ENCODE results near the gene THOC5. TPM values are rescaled to one million over a fixed set of nuclear protein-coding genes. Genes with fewer than 3 reads are reported as not detected.
A peak's percentile ranks its signal among the peaks of the same experiment; 100 is the strongest.

Gene THOC5
- total RNA-seq, 2 donors from 2014 or later = 51.4 to 65.9 TPM

DNA sequence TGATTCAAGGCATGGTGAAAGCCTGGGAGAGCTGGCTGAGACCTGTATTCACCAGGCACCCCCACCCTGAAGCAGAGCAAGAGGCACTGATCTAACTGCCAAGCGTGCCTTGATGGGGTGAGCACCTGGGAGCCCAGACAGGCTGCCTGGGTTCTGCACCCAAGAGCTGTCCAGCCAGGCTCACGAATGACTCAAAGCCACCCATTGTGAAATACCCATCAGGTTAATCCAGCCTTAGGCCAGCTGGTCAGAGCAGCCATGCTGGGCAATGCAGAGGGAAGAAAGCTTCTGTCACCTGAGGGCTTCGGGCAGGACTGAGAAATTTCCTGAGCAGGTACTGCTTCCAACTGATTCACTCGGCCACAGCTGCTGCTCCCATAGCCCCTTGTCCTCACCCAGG, 22.1 kb downstream of the THOC5 start:
- H3K27me3 Mint-ChIP-seq = no peaks in the 10 kb centered on the region
- H3K27ac Mint-ChIP-seq = no peak overlapping the region
- H3K4me3 Mint-ChIP-seq = no peak overlapping the region
- ATAC-seq (replicated peaks) = no peak
- peaks cover 99% of the 10 kb centered on the region for H3K36me3 Mint-ChIP-seq (ENCODE audit: low read depth)
- H3K4me1 Mint-ChIP-seq = no peaks in the 10 kb centered on the region
- H3K9me3 Mint-ChIP-seq = no peaks in the 10 kb centered on the region

DNA sequence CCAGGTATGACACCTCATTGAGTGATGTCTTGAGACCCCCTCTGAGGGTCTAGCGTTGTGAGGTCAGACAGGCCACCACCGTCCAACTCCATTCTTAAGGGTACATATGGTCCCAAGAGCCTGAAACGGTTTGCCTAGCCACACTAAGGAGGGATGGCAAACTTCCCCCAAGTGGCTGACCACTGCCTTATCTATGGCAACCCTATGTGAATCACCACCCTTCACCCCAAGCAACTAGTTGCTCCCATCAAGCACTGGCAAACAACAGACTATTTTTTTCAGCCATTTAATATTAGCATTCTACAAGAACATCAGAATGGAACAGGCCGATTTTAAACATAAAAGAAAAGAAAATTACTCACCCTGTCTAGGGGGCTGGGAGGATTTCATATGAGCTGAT, 22.8 kb downstream of the THOC5 start:
- Mint-ChIP-seq H3K4me1 (no peaks in the 10 kb centered on the region), H3K27me3 (no peaks in the 10 kb centered on the region), H3K9me3 (no peaks in the 10 kb centered on the region), H3K4me3 (no peak overlapping the region), H3K36me3 (ENCODE audit: low read depth) (peaks cover 99% of the 10 kb centered on the region), H3K27ac (no peak overlapping the region)
- ATAC-seq (replicated peaks) = no peak

DNA sequence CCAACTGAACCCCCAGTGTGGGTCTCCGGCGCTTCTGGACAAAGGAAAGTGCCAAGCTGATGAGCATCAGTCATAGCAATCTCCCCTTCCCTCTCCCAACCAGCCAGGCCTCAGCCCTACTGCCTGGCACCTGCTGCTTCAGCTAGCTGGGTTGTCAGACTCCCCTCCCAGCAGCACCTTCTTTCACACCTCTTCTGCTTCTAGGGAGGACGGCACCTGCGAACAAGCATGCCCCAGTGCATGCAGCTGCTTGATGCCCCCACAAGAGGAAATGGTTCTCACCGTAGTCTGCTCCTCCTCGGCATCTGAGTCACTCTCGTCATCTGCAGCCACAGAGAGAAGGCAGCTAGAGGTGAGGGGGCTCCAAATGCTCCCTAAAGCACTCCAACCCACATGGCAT, 25.4 kb downstream of the THOC5 start:
- ATAC-seq (replicated peaks) = no peak
- no peaks in the 10 kb centered on the region for H3K27me3 Mint-ChIP-seq
- no peaks in the 10 kb centered on the region for H3K4me1 Mint-ChIP-seq
- no peak overlapping the region for H3K27ac Mint-ChIP-seq
- peaks cover 99% of the 10 kb centered on the region for H3K36me3 Mint-ChIP-seq (ENCODE audit: low read depth)
- H3K4me3 Mint-ChIP-seq = no peak overlapping the region
- no peaks in the 10 kb centered on the region for H3K9me3 Mint-ChIP-seq

DNA sequence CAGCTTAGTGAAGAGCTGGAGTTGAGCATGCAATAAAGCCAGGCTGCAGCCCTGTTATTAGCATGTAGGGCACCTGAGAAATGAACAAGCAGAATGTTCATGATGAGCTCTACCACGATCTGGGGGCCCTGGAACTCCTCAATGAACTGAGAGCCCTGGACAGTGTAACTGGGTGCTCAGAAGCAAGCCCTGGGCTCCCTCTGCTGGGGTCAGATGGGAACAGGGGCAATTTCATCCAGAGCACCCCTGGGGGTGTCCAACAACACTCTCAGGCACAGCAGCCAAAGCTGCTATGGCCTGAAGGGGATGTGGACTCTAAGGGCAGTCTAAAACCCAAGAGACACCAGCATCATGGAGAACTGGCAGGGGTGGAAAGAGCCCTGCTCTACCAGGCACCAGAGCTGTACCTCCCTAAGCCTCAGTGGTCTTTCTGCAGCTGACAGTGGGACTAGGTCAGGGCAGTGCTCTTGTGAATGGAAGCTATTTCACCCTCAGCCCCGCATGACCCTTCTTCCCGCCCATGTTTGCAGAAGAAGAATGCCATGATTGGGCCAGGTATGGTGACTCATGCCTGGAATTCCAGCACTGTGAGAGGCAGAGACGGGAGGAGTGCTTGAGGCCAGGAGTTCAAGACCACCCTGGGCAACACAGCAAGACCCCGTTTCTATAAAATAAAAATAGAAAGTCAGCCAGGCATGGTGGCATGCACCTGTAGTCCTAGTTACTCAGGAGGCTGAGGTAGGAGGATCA, 28.9 kb downstream of the THOC5 start:
- no peaks in the 10 kb centered on the region for H3K4me1 Mint-ChIP-seq
- ATAC-seq (replicated peaks) = no peak
- H3K4me3 Mint-ChIP-seq = no peak overlapping the region
- peaks cover 99% of the 10 kb centered on the region for H3K36me3 Mint-ChIP-seq (ENCODE audit: low read depth)
- H3K9me3 Mint-ChIP-seq = no peaks in the 10 kb centered on the region
- no peaks in the 10 kb centered on the region for H3K27me3 Mint-ChIP-seq
- H3K27ac Mint-ChIP-seq = peak overlapping the region; percentile 17

DNA sequence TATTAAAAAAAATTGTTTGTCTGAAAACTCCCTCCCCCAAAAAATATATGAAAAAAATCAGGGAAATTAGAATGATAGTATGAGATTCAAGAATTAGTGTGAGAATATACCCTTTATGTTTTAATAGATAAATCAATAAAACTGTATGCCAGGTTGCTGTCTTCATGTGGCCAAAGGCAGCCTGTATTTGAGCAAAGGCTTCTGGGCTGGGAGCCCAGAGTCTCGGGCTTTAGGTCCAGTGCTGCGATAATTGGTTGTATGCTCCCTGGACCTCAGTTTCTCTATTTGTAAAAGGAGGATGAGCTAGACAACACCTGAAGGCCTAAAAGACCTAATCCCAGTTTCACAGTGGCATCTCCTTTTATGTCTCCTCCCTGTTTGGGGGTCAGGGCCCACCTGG, 29.8 kb downstream of the THOC5 start:
- no peaks in the 10 kb centered on the region for H3K9me3 Mint-ChIP-seq
- peaks cover 100% of the 10 kb centered on the region for H3K36me3 Mint-ChIP-seq (ENCODE audit: low read depth)
- H3K4me3 Mint-ChIP-seq = no peak overlapping the region
- no peaks in the 10 kb centered on the region for H3K27me3 Mint-ChIP-seq
- H3K27ac Mint-ChIP-seq = peak overlapping the region; percentile 17
- no peaks in the 10 kb centered on the region for H3K4me1 Mint-ChIP-seq
- ATAC-seq (replicated peaks) = no peak

DNA sequence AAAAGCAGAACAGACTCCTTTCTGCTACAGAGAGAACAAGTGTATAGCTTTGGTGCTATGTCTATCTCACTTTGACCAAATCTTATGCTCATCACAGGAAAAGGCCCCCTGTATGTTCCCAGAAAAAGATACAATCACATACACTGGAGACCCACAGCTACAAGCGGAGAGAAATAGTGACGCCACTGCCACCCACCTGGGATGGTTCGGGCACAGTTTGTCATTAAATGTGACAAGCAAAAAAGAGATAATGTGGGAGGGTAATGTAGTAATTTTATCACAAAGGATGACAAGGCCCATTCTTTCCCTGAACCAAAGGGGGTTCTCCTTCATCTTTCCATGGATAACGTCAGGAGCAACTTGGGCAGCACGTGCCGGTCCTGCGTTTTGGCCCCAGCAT, 32.0 kb downstream of the THOC5 start:
- no peak for ATAC-seq (replicated peaks)
- Mint-ChIP-seq H3K9me3 (no peaks in the 10 kb centered on the region), H3K4me3 (no peak overlapping the region), H3K4me1 (no peaks in the 10 kb centered on the region), H3K27me3 (no peaks in the 10 kb centered on the region), H3K27ac (no peak overlapping the region), H3K36me3 (ENCODE audit: low read depth) (peaks cover 100% of the 10 kb centered on the region)

DNA sequence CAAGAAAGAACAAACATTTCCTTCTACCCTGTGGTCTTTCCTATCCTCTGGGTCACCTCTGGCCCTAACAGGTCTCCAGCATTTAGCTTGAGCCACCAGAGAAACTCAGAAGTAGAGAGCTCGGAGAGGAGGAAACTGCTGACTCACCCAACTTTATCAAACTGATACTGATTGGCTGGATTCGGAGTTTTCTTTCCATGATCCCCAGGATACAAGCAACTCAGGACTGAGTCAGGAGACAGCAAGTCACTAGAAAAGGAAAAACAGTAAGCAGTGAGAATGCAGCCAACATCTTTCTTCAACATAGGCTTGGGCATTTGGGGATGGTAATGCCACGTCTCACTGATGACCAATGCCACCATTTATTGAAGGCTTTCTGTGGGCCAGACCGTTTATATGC, 32.7 kb downstream of the THOC5 start:
- Mint-ChIP-seq H3K36me3 (ENCODE audit: low read depth) (peaks cover 100% of the 10 kb centered on the region), H3K9me3 (no peaks in the 10 kb centered on the region), H3K27me3 (no peaks in the 10 kb centered on the region), H3K4me3 (no peak overlapping the region), H3K27ac (no peak overlapping the region), H3K4me1 (no peaks in the 10 kb centered on the region)
- no peak for ATAC-seq (replicated peaks)

DNA sequence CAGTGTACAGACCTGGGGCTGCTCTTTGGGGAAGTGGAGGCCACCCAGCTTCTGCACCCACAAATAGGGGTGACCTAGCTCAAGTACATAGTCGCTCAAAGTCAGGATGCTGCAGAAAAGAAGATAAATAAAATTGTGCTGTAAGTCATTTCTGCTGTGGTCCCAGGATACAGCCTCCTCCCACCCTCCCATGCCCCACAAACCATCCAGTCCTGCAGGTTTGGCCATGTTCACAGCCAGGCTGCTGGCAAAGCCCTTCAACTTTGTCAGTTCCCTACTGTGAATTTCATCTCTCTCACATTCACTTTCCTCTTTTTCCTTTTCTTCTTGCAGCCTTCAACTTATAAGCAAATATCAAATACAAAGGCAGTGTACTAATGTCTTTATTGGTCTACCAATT, 33.6 kb downstream of the THOC5 start:
- H3K27ac Mint-ChIP-seq = no peak overlapping the region
- H3K27me3 Mint-ChIP-seq = no peaks in the 10 kb centered on the region
- no peak overlapping the region for H3K4me3 Mint-ChIP-seq
- H3K36me3 Mint-ChIP-seq (ENCODE audit: low read depth) = peaks cover 100% of the 10 kb centered on the region
- no peak for ATAC-seq (replicated peaks)
- no peaks in the 10 kb centered on the region for H3K9me3 Mint-ChIP-seq
- H3K4me1 Mint-ChIP-seq = no peaks in the 10 kb centered on the region

DNA sequence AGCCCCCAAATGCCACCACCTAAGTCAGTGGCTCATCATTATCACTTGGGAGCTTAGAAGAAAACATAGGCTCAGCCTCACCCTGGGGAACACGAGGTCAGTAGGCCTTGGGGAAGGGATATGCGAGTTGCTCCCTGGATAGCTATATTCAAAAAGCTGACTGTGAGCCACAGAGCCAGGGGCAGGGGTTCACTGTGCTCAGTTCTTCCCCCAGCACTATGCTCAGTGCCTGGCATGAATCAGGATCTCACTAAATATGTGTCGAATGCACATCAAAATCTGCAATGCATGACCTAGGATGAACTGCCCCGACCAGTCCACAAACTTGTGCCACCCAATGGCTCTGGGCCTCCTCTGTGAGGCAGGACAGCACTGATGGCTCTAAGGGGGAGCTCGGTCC, 35.1 kb downstream of the THOC5 start:
- H3K36me3 Mint-ChIP-seq (ENCODE audit: low read depth) = peaks cover 100% of the 10 kb centered on the region
- H3K4me1 Mint-ChIP-seq = no peaks in the 10 kb centered on the region
- no peaks in the 10 kb centered on the region for H3K27me3 Mint-ChIP-seq
- H3K27ac Mint-ChIP-seq = no peak overlapping the region
- no peaks in the 10 kb centered on the region for H3K9me3 Mint-ChIP-seq
- ATAC-seq (replicated peaks) = no peak
- H3K4me3 Mint-ChIP-seq = no peak overlapping the region

DNA sequence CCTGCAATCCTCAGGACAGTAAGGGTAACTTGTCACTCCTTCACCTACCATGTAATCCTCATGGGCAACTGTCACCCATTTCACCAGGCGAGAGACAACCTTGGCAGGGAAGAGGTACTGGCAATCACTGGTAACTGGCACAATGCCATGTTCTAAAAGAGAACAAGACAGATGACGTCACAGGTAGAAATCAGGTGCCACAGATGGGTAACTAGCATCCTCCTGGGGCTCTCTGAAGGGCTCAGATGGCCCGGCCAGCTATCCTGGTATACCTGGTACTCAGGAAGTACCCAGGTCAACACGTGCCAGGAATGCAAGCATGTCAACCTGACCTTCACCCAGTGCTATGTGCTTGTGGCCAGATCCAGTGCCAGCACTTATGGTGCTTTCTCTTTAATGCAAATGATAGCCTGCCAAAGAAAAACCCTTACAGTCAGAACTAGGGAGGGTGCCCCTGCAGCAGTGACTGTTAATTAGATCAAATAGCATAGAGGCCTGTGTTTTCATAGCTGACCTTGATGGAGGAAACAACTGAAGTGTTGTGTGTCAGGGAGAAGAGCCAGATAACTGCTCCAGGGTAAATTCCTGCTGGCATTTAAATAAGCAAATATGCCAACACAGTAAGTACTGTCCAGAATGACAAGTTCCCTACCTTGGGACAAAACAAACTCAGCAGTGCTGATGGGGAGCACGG, 36.2 kb downstream of the THOC5 start:
- Mint-ChIP-seq H3K27ac (no peak overlapping the region), H3K36me3 (ENCODE audit: low read depth) (peaks cover 100% of the 10 kb centered on the region), H3K4me1 (no peaks in the 10 kb centered on the region), H3K4me3 (no peak overlapping the region), H3K9me3 (no peaks in the 10 kb centered on the region), H3K27me3 (no peaks in the 10 kb centered on the region)
- ATAC-seq (replicated peaks) = no peak

DNA sequence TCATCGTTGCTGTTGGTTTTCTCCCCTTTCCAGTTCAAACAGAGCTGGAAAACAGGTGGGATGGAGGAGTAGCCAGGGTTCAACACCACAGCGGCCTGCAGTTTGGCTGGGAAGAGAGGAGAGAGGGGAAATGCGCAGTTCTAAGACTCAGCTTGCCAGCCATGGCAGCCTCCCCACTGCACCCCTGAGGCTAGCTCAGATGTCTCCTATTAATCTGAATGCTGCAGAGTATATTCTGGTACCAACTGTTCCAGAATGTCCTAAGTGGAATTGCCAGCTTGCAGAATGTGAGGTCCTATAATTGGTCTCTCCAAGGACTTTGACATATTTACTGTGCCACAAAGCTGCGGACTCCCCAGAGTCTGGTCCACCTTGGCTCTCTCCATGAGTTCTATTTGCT, 41.5 kb downstream of the THOC5 start:
- Mint-ChIP-seq H3K4me1 (no peaks in the 10 kb centered on the region), H3K36me3 (ENCODE audit: low read depth) (peaks cover 100% of the 10 kb centered on the region), H3K27ac (no peak overlapping the region), H3K9me3 (no peaks in the 10 kb centered on the region), H3K4me3 (no peak overlapping the region), H3K27me3 (no peaks in the 10 kb centered on the region)
- ATAC-seq (replicated peaks) = no peak

DNA sequence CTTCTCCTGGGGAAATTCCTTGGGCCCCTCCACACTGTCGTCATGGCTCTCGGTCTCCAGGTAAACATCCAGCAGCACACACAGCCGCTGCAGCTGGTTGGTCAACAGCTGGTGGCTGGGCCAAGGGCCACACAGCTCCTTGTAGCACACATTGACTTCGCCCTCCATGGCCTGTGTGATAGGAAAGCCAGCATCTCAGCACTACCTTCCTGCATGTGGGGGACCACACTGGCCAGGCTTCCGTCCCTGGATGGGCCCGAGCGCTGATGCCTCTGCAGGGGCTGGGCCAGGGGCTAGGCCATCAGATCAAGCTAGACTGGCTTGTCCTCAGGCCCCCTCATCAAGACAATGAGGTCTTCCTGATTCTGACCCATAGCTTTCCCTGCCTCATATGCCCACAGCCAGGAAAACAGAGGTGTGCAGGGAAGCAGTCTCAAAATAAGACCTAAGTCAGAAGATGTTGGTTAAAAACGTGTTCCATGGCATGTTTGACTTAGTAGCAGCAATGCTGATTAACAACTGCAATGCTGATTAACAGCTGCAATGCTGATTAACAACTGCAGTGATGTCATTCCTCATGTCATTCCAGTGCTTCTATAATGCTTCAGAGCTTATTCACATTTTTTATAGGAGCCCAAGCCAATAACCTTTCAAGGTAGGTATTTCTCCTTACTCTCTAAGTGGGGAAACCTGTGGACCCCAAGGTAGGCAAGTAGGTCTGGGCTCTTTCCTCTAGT, 42.3 kb downstream of the THOC5 start:
- Mint-ChIP-seq H3K9me3 (no peaks in the 10 kb centered on the region), H3K4me3 (no peak overlapping the region), H3K36me3 (ENCODE audit: low read depth) (peaks cover 100% of the 10 kb centered on the region), H3K27ac (no peak overlapping the region), H3K4me1 (no peaks in the 10 kb centered on the region), H3K27me3 (no peaks in the 10 kb centered on the region)
- no peak for ATAC-seq (replicated peaks)

DNA sequence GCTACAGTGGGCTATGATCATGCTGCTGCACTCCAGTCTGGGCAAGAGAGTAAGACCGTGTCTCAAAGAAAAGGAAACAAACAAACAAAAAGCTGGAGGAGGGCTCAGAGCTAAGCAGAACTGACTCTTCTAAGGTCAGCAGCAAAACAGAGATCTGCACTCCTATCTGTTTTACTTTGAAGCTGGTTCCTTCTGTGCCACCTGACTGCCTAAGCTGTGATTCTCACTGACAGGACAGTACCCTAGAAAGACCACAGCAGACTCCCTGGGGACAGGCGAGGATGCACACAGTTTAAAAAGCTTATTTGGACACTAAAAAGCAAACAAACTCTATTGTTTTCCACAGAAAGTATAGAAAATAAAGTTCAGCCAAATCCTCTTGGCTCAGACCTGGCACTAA, 43.0 kb downstream of the THOC5 start:
- Mint-ChIP-seq H3K27ac (no peak overlapping the region), H3K9me3 (no peaks in the 10 kb centered on the region), H3K4me3 (no peak overlapping the region), H3K4me1 (no peaks in the 10 kb centered on the region), H3K36me3 (ENCODE audit: low read depth) (peaks cover 100% of the 10 kb centered on the region), H3K27me3 (no peaks in the 10 kb centered on the region)
- no peak for ATAC-seq (replicated peaks)

DNA sequence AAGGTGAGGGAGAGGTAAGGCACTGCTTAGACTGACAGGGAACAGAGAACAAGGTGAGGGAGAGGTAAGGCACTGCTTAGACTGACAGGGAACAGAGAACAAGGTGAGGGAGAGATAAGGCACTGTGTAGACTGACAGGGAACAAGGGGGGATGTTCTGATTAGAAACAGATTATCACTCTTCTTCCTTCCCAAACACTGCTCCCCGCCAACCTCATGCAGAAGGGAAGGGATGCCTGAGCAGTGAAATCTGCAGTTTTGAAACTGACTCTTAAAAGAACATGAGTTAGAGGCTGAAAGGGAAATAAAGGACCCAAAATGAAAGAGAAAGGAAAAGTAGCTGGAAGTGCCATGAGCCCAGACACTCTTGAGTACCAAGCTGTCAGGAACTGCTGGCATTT, 43.7 kb downstream of the THOC5 start:
- Mint-ChIP-seq H3K36me3 (ENCODE audit: low read depth) (peaks cover 99% of the 10 kb centered on the region), H3K4me3 (no peak overlapping the region), H3K4me1 (no peaks in the 10 kb centered on the region), H3K9me3 (no peaks in the 10 kb centered on the region), H3K27ac (peak overlapping the region; percentile 35), H3K27me3 (no peaks in the 10 kb centered on the region)
- no peak for ATAC-seq (replicated peaks)

DNA sequence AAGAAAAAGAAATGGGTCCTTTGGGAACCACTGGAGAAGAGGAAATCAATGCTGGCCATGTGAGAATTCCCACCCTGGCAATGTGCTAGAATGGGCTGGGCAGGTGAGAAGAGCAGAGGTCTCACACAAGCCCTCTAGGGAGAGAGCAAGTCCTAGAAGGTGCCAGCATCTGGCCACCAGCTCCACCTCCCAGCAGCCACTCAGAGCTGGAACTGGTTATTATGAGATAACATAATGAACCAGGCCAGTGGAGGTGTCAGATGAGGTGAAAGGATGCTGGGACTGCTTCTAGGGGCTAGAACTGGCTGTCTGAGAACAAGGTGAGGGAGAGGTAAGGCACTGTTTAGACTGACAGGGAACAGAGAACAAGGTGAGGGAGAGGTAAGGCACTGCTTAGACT, 44.3 kb downstream of the THOC5 start:
- Mint-ChIP-seq H3K27ac (peak overlapping the region; percentile 59), H3K36me3 (ENCODE audit: low read depth) (peaks cover 94% of the 10 kb centered on the region)

More for the DNA sequence above, 44.3 kb downstream of the THOC5 start:
- Mint-ChIP-seq H3K27me3 (no peaks in the 10 kb centered on the region), H3K9me3 (no peaks in the 10 kb centered on the region), H3K4me3 (no peak overlapping the region), H3K4me1 (no peaks in the 10 kb centered on the region)
- ATAC-seq (replicated peaks) = no peak

All from activated T-helper 17 cell treated with anti-CD3 and anti-CD28 coated beads, Interleukin-2, amount 50 U/mL, for 72 hours (primary cell).